HUES6 (cell line): Measurements from ENCODE around the gene TAF1D.

Source experiments
- H3K27ac ChIP-seq: 2 replicates; pipeline ENCODE4 v1.7.0; 2013; ENCODE audit warnings: low read depth, mild to moderate bottlenecking, low read length, inconsistent platforms
- H3K27me3 ChIP-seq: 2 replicates; pipeline ENCODE4 v1.6.1; 2013; ENCODE audit warnings: low read length; ENCODE audit not compliant: control insufficient read depth, insufficient read depth
- H3K36me3 ChIP-seq: 2 replicates; pipeline ENCODE4 v1.6.1; 2013; ENCODE audit warnings: low read length; ENCODE audit not compliant: control insufficient read depth, insufficient read depth
- H3K4me1 ChIP-seq: 2 replicates; pipeline ENCODE4 v1.6.1; 2013; ENCODE audit warnings: low read length; ENCODE audit not compliant: control insufficient read depth, insufficient read depth
- H3K4me3 ChIP-seq: 2 replicates; pipeline ENCODE4 v1.5.1; 2013; ENCODE audit warnings: low read depth, low read length
- H3K9ac ChIP-seq: one replicate; pipeline ENCODE4 v1.6.1; 2013; ENCODE audit warnings: mild to moderate bottlenecking, low read length
- H3K9me3 ChIP-seq: 2 replicates; pipeline ENCODE4 v1.6.1; 2013; ENCODE audit warnings: low read depth, low read length; ENCODE audit not compliant: control insufficient read depth, insufficient read depth

Gene TAF1D

GRCh38 chr11:93694109-93694508, 47.2 kb downstream of the TAF1D start:
- H3K36me3 ChIP-seq: peaks cover 81% of the 10 kb centered on the region
- no peak overlapping the region for H3K27ac ChIP-seq
- H3K4me3 ChIP-seq: no peak overlapping the region
- H3K27me3 ChIP-seq: no peaks in the 10 kb centered on the region
- H3K9me3 ChIP-seq: no peaks in the 10 kb centered on the region
- no peaks in the 10 kb centered on the region for H3K4me1 ChIP-seq
- H3K9ac ChIP-seq: no peak overlapping the region

GRCh38 chr11:93689240-93689639, 52.1 kb downstream of the TAF1D start:
- H3K4me3 ChIP-seq: no peak overlapping the region
- H3K9ac ChIP-seq: no peak overlapping the region
- H3K9me3 ChIP-seq: no peaks in the 10 kb centered on the region
- H3K36me3 ChIP-seq: peaks cover 77% of the 10 kb centered on the region
- H3K27ac ChIP-seq: no peak overlapping the region
- H3K27me3 ChIP-seq: no peaks in the 10 kb centered on the region
- H3K4me1 ChIP-seq: no peaks in the 10 kb centered on the region

- Histone ChIP-seq H3K27me3 (no peaks in the 10 kb centered on the region), H3K9ac (no peak overlapping the region), H3K4me1 (no peaks in the 10 kb centered on the region), H3K36me3 (peaks cover 87% of the 10 kb centered on the region), H3K9me3 (no peaks in the 10 kb centered on the region), H3K27ac (no peak overlapping the region), H3K4me3 (no peak overlapping the region)
Observed at GRCh38 chr11:93686812-93687211, 54.5 kb downstream of the TAF1D start.

- Histone ChIP-seq H3K4me1 (no peaks in the 10 kb centered on the region), H3K27me3 (no peaks in the 10 kb centered on the region), H3K36me3 (peaks cover 83% of the 10 kb centered on the region), H3K27ac (no peak overlapping the region), H3K4me3 (no peak overlapping the region), H3K9me3 (no peaks in the 10 kb centered on the region), H3K9ac (no peak overlapping the region)
Observed at GRCh38 chr11:93686226-93686625, 55.1 kb downstream of the TAF1D start.
